HT-29 (cell line): ENCODE measurements around the gene ACTC1. TPM values are rescaled to one million over a fixed set of nuclear protein-coding genes. Genes with fewer than 3 reads are reported as not detected.

Source experiments
- DNase-seq: peaks from one replicate; pipeline ENCODE4 v3.0.0-alpha.2; 2015; ENCODE audit warnings: low spot score
- total RNA-seq: library from RNA; depleted of rRNA; stranded (reverse); fragments of >200 nt; shearing (Covaris generic); gene quantifications from 2 replicates; pipeline ENCODE4 v1.2.3, GENCODE V29; 2014; rRNA removed

The ACTC1 gene
- total RNA-seq, 1 experiment from 2014 or later, result not detected

GRCh38 chr15:34759347-34759746 is 36.0 kb downstream of the ACTC1 start:
- DNase-seq, result no peak

GRCh38 chr15:34757262-34757661 is 38.1 kb downstream of the ACTC1 start:
- no peak for DNase-seq

GRCh38 chr15:34755419-34755773 is 40.0 kb downstream of the ACTC1 start:
- no peak for DNase-seq

GRCh38 chr15:34754674-34755418 is 40.5 kb downstream of the ACTC1 start, which contains the start of gene GJD2:
TSS of gene GJD2 (minus strand) at chr15:34754998. CDS start at chr15:34754488, 510 bp downstream.
- no peak for DNase-seq

- no peak for DNase-seq
Observed at GRCh38 chr15:34754171-34754601, 41.2 kb downstream of the ACTC1 start.

GRCh38 chr15:34753236-34753894 is 42.0 kb downstream of the ACTC1 start:
- peak; percentile 23 for DNase-seq

- DNase-seq, result no peak
Observed at GRCh38 chr15:34749691-34750090, 45.7 kb downstream of the ACTC1 start.

Other genes starting within 250 kb of the ACTC1 start
- gene GOLGA8B, start 211.9 kb downstream of the ACTC1 start, total RNA-seq, result 9.8 and 18.1 TPM in 2 replicates
- not detected in 2 replicates for gene GJD2, start 40.6 kb downstream of the ACTC1 start, total RNA-seq
- gene AQR, start 174.2 kb upstream of the ACTC1 start, total RNA-seq, result 18.0 and 20.0 TPM in 2 replicates
- gene ZNF770, start 192.7 kb upstream of the ACTC1 start, total RNA-seq, result 10.1 and 10.5 TPM in 2 replicates